ENCODE data around the gene TADA2A. TPM values are rescaled to one million over a fixed set of nuclear protein-coding genes. Genes with fewer than 3 reads are reported as not detected.

TADA2A gene
- total and polyA plus RNA-seq, 2 of the 8 experiments (the other 6 are each of a cell fraction or from before 2014, with no cell fraction given): 8.4 to 18.5 TPM

DNA sequence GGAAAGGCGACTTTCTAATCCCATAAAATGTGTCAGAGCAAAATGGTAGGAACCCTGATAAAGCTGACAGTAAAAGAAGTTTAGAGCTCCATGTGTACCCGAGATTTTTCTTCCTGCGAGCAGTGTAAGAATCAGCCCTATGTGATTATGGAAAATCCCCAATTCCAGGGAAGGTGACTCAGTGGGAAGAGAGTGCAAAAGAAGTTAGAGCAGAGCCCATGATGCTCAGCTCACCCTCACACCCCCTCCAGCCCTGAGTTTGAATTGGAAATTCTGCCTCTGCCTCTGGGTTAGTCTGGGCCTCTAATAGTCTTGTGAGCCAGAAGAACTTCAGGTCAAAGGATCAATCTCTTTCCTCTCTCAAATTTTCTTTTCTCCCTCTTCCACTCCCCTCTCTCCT is 18.4 kb upstream of the TADA2A start (continued):
- TF ChIP-seq MAX (IDR thresholded peaks at IDR 0.05) (no peak), POLR2A (IDR thresholded peaks at IDR 0.05; ENCODE audit: control extremely low read depth in 1 of 2, low read depth in 2 of 2, low read length in 2 of 2) (no peak), SP4 (IDR thresholded peaks at IDR 0.05; ENCODE audit: low read length) (no peak)
